RKO (cell line): ENCODE results near the gene IDUA.

Experiments used
- DNase-seq: peaks from one replicate; pipeline ENCODE4 v3.0.0-alpha.2; 2016; ENCODE audit warnings: low spot score

Gene IDUA

GRCh38 chr4:1031956-1032795 lies 45.3 kb downstream of the IDUA start:
- no peak for DNase-seq

GRCh38 chr4:1032861-1033260 lies 46.0 kb downstream of the IDUA start:
- DNase-seq = no peak

- no peak for DNase-seq
Measured at GRCh38 chr4:1033840-1034551, 47.2 kb downstream of the IDUA start.

- no peak for DNase-seq
Measured at GRCh38 chr4:1035510-1035909, 48.7 kb downstream of the IDUA start.

- DNase-seq = no peak
Measured at GRCh38 chr4:1036095-1036494, 49.3 kb downstream of the IDUA start.

GRCh38 chr4:1036976-1037810 lies 50.3 kb downstream of the IDUA start:
- DNase-seq = no peak

- DNase-seq = no peak
Measured at GRCh38 chr4:1038948-1039492, 52.2 kb downstream of the IDUA start.

GRCh38 chr4:1039493-1040343 lies 52.9 kb downstream of the IDUA start:
- DNase-seq = no peak

GRCh38 chr4:1040344-1041146 lies 53.7 kb downstream of the IDUA start:
- DNase-seq = no peak

- DNase-seq = no peak
Measured at GRCh38 chr4:1041147-1041935, 54.5 kb downstream of the IDUA start.

GRCh38 chr4:1041936-1042330 lies 55.1 kb downstream of the IDUA start:
- DNase-seq = no peak

- no peak for DNase-seq
Measured at GRCh38 chr4:1042352-1043055, 55.7 kb downstream of the IDUA start.

GRCh38 chr4:1043162-1043561 lies 56.3 kb downstream of the IDUA start:
- no peak for DNase-seq

- peak; percentile 93 for DNase-seq
Measured at GRCh38 chr4:1043651-1044468, 57.0 kb downstream of the IDUA start.

GRCh38 chr4:1044469-1045192 lies 57.8 kb downstream of the IDUA start:
- DNase-seq = no peak

GRCh38 chr4:1045193-1045594 lies 58.4 kb downstream of the IDUA start:
- no peak for DNase-seq

GRCh38 chr4:1045595-1046201 lies 58.9 kb downstream of the IDUA start:
- DNase-seq = no peak
